ENCODE data around the gene DIDO1. TPM values are rescaled to one million over a fixed set of nuclear protein-coding genes. Genes with fewer than 3 reads are reported as not detected.

The DIDO1 gene
- total RNA-seq, 4 donors from 2014 or later = 68.3 to 135 (median 88.0) TPM

DNA sequence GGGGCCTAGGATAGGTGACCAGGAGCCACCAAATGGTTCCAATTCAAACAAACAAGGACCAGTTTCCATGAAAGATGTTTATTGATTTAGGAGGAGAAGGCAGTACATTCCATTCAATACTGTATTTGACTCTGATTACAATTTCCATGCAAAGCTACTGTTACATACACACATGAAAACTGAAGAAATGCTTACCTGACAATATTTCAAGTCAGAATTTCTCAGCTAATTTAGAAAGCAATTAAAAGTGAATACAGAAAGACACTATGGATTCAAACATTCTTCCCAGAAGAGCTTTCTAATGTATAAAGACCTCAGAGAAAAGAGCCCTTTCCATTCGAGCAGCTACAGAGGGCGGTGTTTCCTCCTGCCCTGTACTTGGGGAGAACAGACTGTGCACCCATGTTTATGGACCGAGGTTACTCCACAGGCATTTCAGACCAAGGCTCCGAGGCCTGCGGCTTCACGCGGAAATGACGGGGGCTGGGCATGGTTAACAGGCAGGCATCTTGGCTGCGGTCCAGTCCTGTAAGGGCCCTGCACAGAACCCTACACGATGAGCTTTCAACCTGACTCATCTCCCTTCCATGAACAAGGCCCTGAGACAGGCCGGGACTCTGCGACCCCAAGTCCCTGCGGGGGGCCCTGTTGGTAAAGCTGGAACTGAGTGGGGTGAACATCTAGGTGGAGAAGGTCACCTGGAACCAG is 39.0 kb downstream of the DIDO1 start:
- no peak for TF ChIP-seq POLR2A (IDR thresholded peaks at IDR 0.05)
- peak; percentile 32 to 39 (median 39) for TF ChIP-seq POLR2AphosphoS5 (IDR thresholded peaks at IDR 0.05)
- intact Hi-C loops (cut with DNase I; ENCODE audit: low total_unique reads) = no loop called here
- Histone ChIP-seq H3K27me3 (no peaks in the 10 kb centered on the region), H3K4me3 (no peak overlapping the region), H3K4me1 (peaks cover 4 to 12% (median 7%) of the 10 kb centered on the region in 4 donors), H3K36me3 (peaks cover 0 to 40% (median 20%) of the 10 kb centered on the region in 4 donors), H3K27ac (peak overlapping the region; percentile 21 to 68 (median 56)), H3K9me3 (no peaks in the 10 kb centered on the region)
- peak; percentile 84 for DNase-seq
- WGBS, 2 donors (ENCODE audit: low coverage in 1 of 2) = 40% methylated on average over 13 of the region's 13 CpGs; no CpG with 5 or more reads in 1 of the 2 donors
- in situ Hi-C loops (cut with MboI; ENCODE audit: low pct_ligation_motif_present in 1 of 4, low pct_unique_long_range_greater_than_20kb in 1 of 4, low sequenced_read_pairs in 3 of 4) = loop anchor here in 2 of 4 donors (25.0 kb wide), 1 partner anchor 125 kb away; the partner anchor contains the start of gene BHLHE23 (in 2 of the 2)

DNA sequence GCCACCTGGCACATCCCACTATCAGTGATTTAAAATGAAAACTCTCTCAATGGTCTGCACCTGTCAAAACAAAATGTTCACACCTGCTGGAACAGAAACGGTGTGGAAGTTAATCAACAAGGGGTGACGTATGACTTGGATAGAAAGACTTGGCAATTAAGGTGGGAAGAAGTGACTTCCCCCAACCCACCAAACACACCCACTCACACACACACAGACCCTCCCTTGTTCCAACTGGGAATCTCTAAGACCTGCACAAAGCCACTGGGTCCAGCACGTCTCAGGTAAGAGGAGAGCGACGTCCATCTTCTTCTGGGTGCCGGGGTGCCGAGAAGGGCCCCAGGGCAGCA is 39.6 kb downstream of the DIDO1 start:
- Histone ChIP-seq H3K4me3 (no peak overlapping the region), H3K36me3 (peaks cover 0 to 36% (median 17%) of the 10 kb centered on the region in 4 donors), H3K9me3 (no peaks in the 10 kb centered on the region), H3K4me1 (peaks cover 4 to 12% (median 7%) of the 10 kb centered on the region in 4 donors), H3K27ac (peak overlapping the region; percentile 21 to 68 (median 48)), H3K27me3 (no peaks in the 10 kb centered on the region)
- in situ Hi-C loops (cut with MboI; ENCODE audit: low pct_ligation_motif_present in 1 of 4, low pct_unique_long_range_greater_than_20kb in 1 of 4, low sequenced_read_pairs in 3 of 4) = loop anchor here in 2 of 4 donors (25.0 kb wide), 1 partner anchor 126 kb away; the partner anchor contains the start of gene BHLHE23 (in 2 of the 2)
- TF ChIP-seq POLR2A (IDR thresholded peaks at IDR 0.05) (no peak), POLR2AphosphoS5 (IDR thresholded peaks at IDR 0.05) (no peak), EP300 (IDR thresholded peaks at IDR 0.05; ENCODE audit: low read depth) (no peak)
- TF ChIP-seq, protein P1, sequence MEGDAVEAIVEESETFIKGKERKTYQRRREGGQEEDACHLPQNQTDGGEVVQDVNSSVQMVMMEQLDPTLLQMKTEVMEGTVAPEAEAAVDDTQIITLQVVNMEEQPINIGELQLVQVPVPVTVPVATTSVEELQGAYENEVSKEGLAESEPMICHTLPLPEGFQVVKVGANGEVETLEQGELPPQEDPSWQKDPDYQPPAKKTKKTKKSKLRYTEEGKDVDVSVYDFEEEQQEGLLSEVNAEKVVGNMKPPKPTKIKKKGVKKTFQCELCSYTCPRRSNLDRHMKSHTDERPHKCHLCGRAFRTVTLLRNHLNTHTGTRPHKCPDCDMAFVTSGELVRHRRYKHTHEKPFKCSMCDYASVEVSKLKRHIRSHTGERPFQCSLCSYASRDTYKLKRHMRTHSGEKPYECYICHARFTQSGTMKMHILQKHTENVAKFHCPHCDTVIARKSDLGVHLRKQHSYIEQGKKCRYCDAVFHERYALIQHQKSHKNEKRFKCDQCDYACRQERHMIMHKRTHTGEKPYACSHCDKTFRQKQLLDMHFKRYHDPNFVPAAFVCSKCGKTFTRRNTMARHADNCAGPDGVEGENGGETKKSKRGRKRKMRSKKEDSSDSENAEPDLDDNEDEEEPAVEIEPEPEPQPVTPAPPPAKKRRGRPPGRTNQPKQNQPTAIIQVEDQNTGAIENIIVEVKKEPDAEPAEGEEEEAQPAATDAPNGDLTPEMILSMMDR (IDR thresholded peaks at IDR 0.05) = no peak
- intact Hi-C loops (cut with DNase I; ENCODE audit: low total_unique reads) = no loop called here
- 82% methylated on average over 7 of the region's 7 CpGs; no CpG with 5 or more reads in 1 of the 2 donors for WGBS, 2 donors (ENCODE audit: low coverage in 1 of 2)
- no peak for DNase-seq

DNA sequence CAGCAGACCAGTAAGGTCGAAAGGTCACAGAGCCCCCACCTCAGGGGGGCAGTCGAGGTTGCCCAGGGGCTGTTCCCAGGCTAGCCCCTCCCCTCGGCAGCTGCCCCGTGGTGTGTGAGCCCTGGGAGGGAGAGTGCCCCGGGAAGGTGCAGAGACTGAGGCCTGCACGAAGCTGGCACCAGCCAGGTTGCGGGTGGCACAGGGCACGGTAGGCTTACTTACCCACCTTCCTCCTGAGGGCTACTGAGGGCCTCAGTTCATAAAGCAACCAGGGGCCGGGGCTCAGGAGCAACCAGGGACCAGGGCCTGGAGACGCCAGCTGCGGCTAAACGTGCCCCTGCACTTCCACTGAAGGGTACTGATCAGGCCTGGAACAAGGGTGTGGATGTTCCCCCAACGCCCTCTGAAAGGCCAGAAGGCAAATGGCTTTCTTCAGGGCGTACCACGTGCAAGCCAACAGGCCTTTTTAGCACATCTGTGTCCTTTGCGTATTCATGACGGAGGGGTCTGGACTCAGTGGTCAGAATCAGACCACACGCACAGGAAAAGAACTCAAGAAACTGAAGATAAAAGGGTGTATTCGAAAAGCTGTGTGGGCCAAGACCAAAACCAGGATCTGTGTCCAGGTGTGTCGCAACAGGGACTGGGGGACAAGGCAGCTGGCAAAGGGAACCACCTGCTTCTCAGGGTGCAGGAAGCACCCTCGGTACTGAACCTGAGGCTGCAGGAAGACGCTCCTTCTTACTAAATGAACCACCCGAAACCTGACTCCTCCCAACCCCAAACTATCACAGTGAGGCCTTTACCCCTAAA is 40.2 kb downstream of the DIDO1 start:
- Histone ChIP-seq H3K36me3 (peaks cover 0 to 36% (median 14%) of the 10 kb centered on the region in 4 donors), H3K27ac (peak overlapping the region in 2 of 4 donors; percentile 43 to 68)

More for the DNA sequence above, 40.2 kb downstream of the DIDO1 start:
- WGBS, 2 donors (ENCODE audit: low coverage in 1 of 2) = 74 to 75% methylated on average over 2 to 23 of the region's 23 CpGs
- peak; percentile 42 for DNase-seq
- no peaks in the 10 kb centered on the region for H3K9me3 ChIP-seq
- H3K4me1 ChIP-seq = peaks cover 4 to 12% (median 7%) of the 10 kb centered on the region in 4 donors
- no peaks in the 10 kb centered on the region for H3K27me3 ChIP-seq
- H3K4me3 ChIP-seq = no peak overlapping the region
- TF ChIP-seq POLR2AphosphoS5 (IDR thresholded peaks at IDR 0.05) (peak in 1 of 3 donors; percentile 29), EP300 (IDR thresholded peaks at IDR 0.05; ENCODE audit: low read depth) (no peak), POLR2A (IDR thresholded peaks at IDR 0.05) (no peak)
- TF ChIP-seq, protein P1 (IDR thresholded peaks at IDR 0.05) = no peak
- in situ Hi-C loops (cut with MboI; ENCODE audit: low pct_ligation_motif_present in 1 of 4, low pct_unique_long_range_greater_than_20kb in 1 of 4, low sequenced_read_pairs in 3 of 4) = loop anchor here in 2 of 4 donors (25.0 kb wide), 1 partner anchor 126 kb away; the partner anchor contains the start of gene BHLHE23 (in 2 of the 2)
- intact Hi-C loops (cut with DNase I; ENCODE audit: low total_unique reads) = no loop called here
